Measurements from ENCODE around the gene ALX1. TPM values are rescaled to one million over a fixed set of nuclear protein-coding genes. Genes with fewer than 3 reads are reported as not detected.
"Not testable (repeated sequence)": the region's sequence is repeated elsewhere in the genome, so short reads cannot be mapped to it uniquely, and the experiment has no call there.

Gene ALX1
- total RNA-seq, 1 experiment from 2014 or later: 10.0 TPM

DNA sequence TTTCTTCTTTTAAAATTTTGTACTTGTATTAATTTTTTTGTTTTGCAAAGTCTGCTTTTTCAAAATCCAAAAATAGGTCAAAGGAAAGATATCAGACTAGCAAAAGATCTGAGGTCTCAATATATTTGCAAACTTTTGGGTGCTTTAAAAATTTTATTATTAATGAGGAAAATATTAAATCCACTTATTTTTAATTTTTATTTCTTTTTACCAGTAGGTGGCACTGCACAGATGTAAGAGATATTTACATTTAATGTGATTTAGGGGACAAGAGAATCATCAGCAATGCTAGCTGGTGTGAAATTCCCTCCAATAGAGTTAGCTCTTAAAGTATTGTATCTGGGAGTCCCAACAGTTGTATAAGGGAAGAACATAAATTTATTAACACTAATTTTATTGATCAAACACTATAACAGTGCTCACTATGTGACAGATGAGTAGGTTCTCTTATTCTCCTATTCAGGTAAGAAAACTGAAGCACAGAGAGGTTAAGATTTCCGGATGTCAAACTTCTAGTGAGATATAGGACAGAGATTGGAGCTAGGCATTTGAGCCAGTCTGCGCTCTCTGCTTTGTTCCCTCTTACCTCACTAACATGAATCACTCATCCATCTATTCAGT, 30.5 kb downstream of the ALX1 start:
- Histone ChIP-seq H3K4me1 (ENCODE audit: insufficient read depth, low read length, poor library complexity, severe bottlenecking) (peaks cover 24% of the 10 kb centered on the region), H3K27ac (ENCODE audit: low read depth, low read length, poor library complexity, severe bottlenecking) (peak overlapping the region; percentile 6), H3K36me3 (ENCODE audit: insufficient read depth, low read length, poor library complexity, severe bottlenecking) (no peaks in the 10 kb centered on the region), H3K4me3 (ENCODE audit: low read depth, low read length, poor library complexity, severe bottlenecking) (no peak overlapping the region), H3K27me3 (replicated peaks; ENCODE audit: insufficient read depth, low read depth, low read length, poor library complexity) (no peaks in the 10 kb centered on the region), H3K9me3 (ENCODE audit: low read depth, low read length, poor library complexity, severe bottlenecking) (no peaks in the 10 kb centered on the region)
- TF ChIP-seq CTCF (conservative IDR thresholded peaks at IDR 0.05; ENCODE audit: low read depth, low read length): peak; percentile 67
- no peak for TF ChIP-seq EZH2 (IDR thresholded peaks at IDR 0.05; ENCODE audit: borderline replicate concordance, low read depth, low read length, poor library complexity, severe bottlenecking)
- ChIA-PET CTCF (interaction anchor here (0.7 to 1.2 kb wide), 3 partner anchors 40 to 114 kb away, joined by 3 to 5 read pairs (median 3); no protein-coding TSS in a partner anchor), POLR2A (ENCODE audit: low non-redundant PET) (no interaction called here)
- peak; percentile 60 for DNase-seq (ENCODE audit: low spot score)
- intact Hi-C loops (cut with micrococcal nuclease; ENCODE audit: unreplicated experiment): loop anchor here (5.0 kb wide), 1 partner anchor 112 kb away; no protein-coding TSS in a partner anchor
- BruUV-seq (replicated peaks): no TSS peak

DNA sequence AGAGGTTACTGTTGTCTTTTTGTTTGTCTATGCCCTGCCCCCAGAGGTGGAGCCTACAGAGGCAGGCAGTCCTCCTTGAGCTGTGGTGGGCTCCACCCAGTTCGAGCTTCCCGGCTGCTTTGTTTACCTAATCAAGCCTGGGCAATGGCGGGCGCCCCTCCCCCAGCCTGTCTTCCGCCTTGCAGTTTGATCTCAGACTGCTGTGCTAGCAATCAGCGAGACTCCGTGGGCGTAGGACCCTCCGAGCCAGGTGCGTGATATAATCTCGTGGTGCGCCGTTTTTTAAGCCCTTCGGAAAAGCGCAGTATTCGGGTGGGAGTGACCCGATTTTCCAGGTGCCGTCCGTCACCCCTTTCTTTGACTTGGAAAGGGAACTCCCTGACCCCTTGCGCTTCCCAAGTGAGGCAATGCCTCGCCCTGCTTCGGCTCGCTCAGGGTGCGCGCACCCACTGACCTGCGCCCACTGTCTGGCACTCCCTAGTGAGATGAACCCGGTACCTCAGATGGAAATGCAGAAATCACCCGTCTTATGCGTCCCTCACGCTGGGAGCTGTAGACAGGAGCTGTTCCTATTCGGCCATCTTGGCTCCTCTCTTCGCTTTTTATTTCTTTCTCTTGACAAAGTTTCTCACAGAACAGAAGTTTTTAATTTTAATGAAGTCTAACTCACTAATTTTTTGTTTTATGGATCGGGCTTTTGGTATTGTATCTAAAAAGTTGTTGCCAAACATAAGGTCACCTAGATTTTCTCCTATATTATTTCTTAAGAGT, 38.0 kb downstream of the ALX1 start:
- H3K4me3 ChIP-seq (ENCODE audit: low read depth, low read length, poor library complexity, severe bottlenecking); CTCF ChIA-PET; H3K9me3 ChIP-seq (ENCODE audit: low read depth, low read length, poor library complexity, severe bottlenecking); intact Hi-C loops (cut with micrococcal nuclease; ENCODE audit: unreplicated experiment); BruUV-seq (replicated peaks); POLR2A ChIA-PET (ENCODE audit: low non-redundant PET); H3K27me3 ChIP-seq (replicated peaks; ENCODE audit: insufficient read depth, low read depth, low read length, poor library complexity); DNase-seq (ENCODE audit: low spot score); H3K4me1 ChIP-seq (ENCODE audit: insufficient read depth, low read length, poor library complexity, severe bottlenecking); H3K36me3 ChIP-seq (ENCODE audit: insufficient read depth, low read length, poor library complexity, severe bottlenecking); H3K27ac ChIP-seq (ENCODE audit: low read depth, low read length, poor library complexity, severe bottlenecking): not testable (repeated sequence)

GRCh38 chr12:85322715-85323114, 42.7 kb downstream of the ALX1 start:
- Histone ChIP-seq H3K27me3 (replicated peaks; ENCODE audit: insufficient read depth, low read depth, low read length, poor library complexity) (no peaks in the 10 kb centered on the region), H3K4me3 (ENCODE audit: low read depth, low read length, poor library complexity, severe bottlenecking) (no peak overlapping the region), H3K36me3 (ENCODE audit: insufficient read depth, low read length, poor library complexity, severe bottlenecking) (no peaks in the 10 kb centered on the region), H3K4me1 (ENCODE audit: insufficient read depth, low read length, poor library complexity, severe bottlenecking) (peaks cover 21% of the 10 kb centered on the region), H3K27ac (ENCODE audit: low read depth, low read length, poor library complexity, severe bottlenecking) (no peak overlapping the region), H3K9me3 (ENCODE audit: low read depth, low read length, poor library complexity, severe bottlenecking) (no peaks in the 10 kb centered on the region)
- DNase-seq (ENCODE audit: low spot score): peak; percentile 34
- TF ChIP-seq EZH2 (IDR thresholded peaks at IDR 0.05; ENCODE audit: borderline replicate concordance, low read depth, low read length, poor library complexity, severe bottlenecking) (no peak), CTCF (conservative IDR thresholded peaks at IDR 0.05; ENCODE audit: low read depth, low read length) (no peak; the same call in 1 of the 2 replicates)
- CTCF ChIA-PET: no interaction called here
- POLR2A ChIA-PET (ENCODE audit: low non-redundant PET): no interaction called here
- no TSS peak for BruUV-seq (replicated peaks)
- intact Hi-C loops (cut with micrococcal nuclease; ENCODE audit: unreplicated experiment): no loop called here

All from A673 (cell line).